C4-2B (cell line): ENCODE data around the gene KIDINS220.

Source experiments
- H3K27ac ChIP-seq: fragments of 450-650 bp; 2 replicates; pipeline ENCODE4 v1.5.1; 2017
- CTCF ChIP-seq: fragments of 450-650 bp; conservative IDR thresholded peaks from 2 replicates; pipeline ENCODE4 v1.5.1; 2017; ENCODE audit warnings: mild to moderate bottlenecking
- ZFX ChIP-seq: fragments of 450-650 bp; IDR thresholded peaks from 2 replicates; pipeline ENCODE4 v1.6.1; 2017

Gene KIDINS220

GRCh38 chr2:8725838-8726237, 111.6 kb downstream of the KIDINS220 start:
- no peak overlapping the region for H3K27ac ChIP-seq
- TF ChIP-seq ZFX (no peak), CTCF (no peak)

GRCh38 chr2:8722986-8723385, 114.4 kb downstream of the KIDINS220 start:
- TF ChIP-seq ZFX, result no peak
- TF ChIP-seq CTCF, result no peak
- no peak overlapping the region for H3K27ac ChIP-seq

GRCh38 chr2:8721410-8721809, 116.0 kb downstream of the KIDINS220 start:
- H3K27ac ChIP-seq, result no peak overlapping the region
- no peak for TF ChIP-seq ZFX
- TF ChIP-seq CTCF, result no peak

GRCh38 chr2:8720741-8721140, 116.7 kb downstream of the KIDINS220 start:
- no peak overlapping the region for H3K27ac ChIP-seq

GRCh38 chr2:8719528-8719927, 117.9 kb downstream of the KIDINS220 start:
- TF ChIP-seq ZFX (no peak), CTCF (no peak)

More at GRCh38 chr2:8720741-8721140, 116.7 kb downstream of the KIDINS220 start:
- TF ChIP-seq ZFX (no peak), CTCF (no peak)

GRCh38 chr2:8714971-8715370, 122.4 kb downstream of the KIDINS220 start:
- H3K27ac ChIP-seq, result no peak overlapping the region
- TF ChIP-seq CTCF, result no peak
- no peak for TF ChIP-seq ZFX

More at GRCh38 chr2:8719528-8719927, 117.9 kb downstream of the KIDINS220 start:
- H3K27ac ChIP-seq, result no peak overlapping the region

GRCh38 chr2:8714283-8714682, 123.1 kb downstream of the KIDINS220 start:
- TF ChIP-seq ZFX (no peak), CTCF (no peak)

GRCh38 chr2:8710951-8711350, 126.5 kb downstream of the KIDINS220 start:
- no peak overlapping the region for H3K27ac ChIP-seq
- TF ChIP-seq CTCF (no peak), ZFX (no peak)

More at GRCh38 chr2:8714283-8714682, 123.1 kb downstream of the KIDINS220 start:
- H3K27ac ChIP-seq, result no peak overlapping the region
